Activated naive CD8-positive, alpha-beta T cell treated with anti-CD3 and anti-CD28 coated beads, Interleukin-2, amount 10 ng/mL, durations not matched to agents 7 days and 5 days (primary cell): Measurements from ENCODE around the gene GDPD5. TPM values are rescaled to one million over a fixed set of nuclear protein-coding genes. Genes with fewer than 3 reads are reported as not detected.

Experiments used
- ATAC-seq: fragments of 150-1000 bp; cut with Tn5 transposase; one replicate; pipeline ENCODE4 v1.10.0; 2021; ENCODE audit warnings: low read depth, moderate library complexity
- POLR2A ChIA-PET: fragments of 350-600 bp; sonication (Branson Sonifier 250); formaldehyde crosslinking; loops from one replicate; lab custom pipeline; 2021; ENCODE audit warnings: antibody characterized with exemption; lab: Charles Lee
- DNase-seq: peaks from one replicate; pipeline ENCODE4 v3.0.0; 2021
- H3K27ac Mint-ChIP-seq: one replicate; pipeline ENCODE4 v1.8.0; 2022; ENCODE audit warnings: mild to moderate bottlenecking, mixed read lengths
- H3K27me3 Mint-ChIP-seq: one replicate; pipeline ENCODE4 v1.8.0; 2022; ENCODE audit warnings: mild to moderate bottlenecking, moderate library complexity, mixed read lengths
- H3K36me3 Mint-ChIP-seq: one replicate; pipeline ENCODE4 v1.8.0; 2021; ENCODE audit warnings: mild to moderate bottlenecking, mixed read lengths
- H3K4me1 Mint-ChIP-seq: one replicate; pipeline ENCODE4 v1.8.0; 2021; ENCODE audit warnings: mixed read lengths
- H3K4me3 Mint-ChIP-seq: one replicate; pipeline ENCODE4 v1.8.0; 2022; ENCODE audit warnings: mild to moderate bottlenecking, moderate library complexity, mixed read lengths
- H3K9me3 Mint-ChIP-seq: one replicate; pipeline ENCODE4 v1.8.0; 2021; ENCODE audit warnings: mixed read lengths
- total RNA-seq, 2 experiments: library from RNA; stranded (reverse); gene quantifications; one replicate each; pipeline ENCODE4 v1.2.3, GENCODE V29; 2021

The GDPD5 gene
- total RNA-seq, 2 experiments from 2014 or later, result 35.7 to 38.4 TPM

DNA sequence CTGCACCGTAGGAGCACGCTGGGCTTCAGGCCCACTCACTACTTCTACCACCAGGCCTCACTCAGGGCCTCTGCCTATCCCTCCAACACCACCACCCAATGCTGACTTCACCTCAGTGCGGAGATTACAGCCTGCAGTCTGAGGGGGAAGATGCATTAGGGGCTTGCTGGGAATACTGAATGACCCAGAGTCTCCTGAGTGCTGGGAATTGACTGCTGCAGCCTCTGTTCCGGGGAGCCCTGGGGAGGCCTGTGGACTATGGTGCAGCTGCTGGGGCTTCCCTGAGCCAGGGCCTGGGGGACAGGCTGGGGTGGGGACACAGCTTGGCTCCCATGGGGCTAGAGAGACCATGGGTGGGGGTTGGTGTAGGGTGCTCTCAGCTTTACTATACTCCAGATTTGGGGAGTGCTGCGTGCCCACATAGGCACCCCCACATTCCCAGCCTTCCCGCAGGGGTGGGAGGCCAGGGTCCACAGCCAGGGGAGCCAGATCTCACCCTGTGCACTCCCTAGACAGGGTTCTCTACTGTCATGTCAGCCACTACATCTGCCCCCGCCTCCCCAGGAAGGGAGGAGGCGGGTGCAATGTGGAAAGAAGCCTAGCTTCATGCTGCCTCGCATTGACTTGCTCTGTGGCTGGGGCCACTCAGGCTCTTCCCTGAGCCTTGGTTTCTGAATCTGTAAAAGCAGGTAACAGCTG lies 44.4 kb downstream of the GDPD5 start:
- Mint-ChIP-seq H3K36me3 (peaks cover 4% of the 10 kb centered on the region), H3K27ac (no peak overlapping the region), H3K4me1 (peaks cover 6% of the 10 kb centered on the region), H3K4me3 (no peak overlapping the region), H3K9me3 (no peaks in the 10 kb centered on the region), H3K27me3 (no peaks in the 10 kb centered on the region)
- ATAC-seq (no peak), DNase-seq (no peak)
- POLR2A ChIA-PET, result no interaction called here

DNA sequence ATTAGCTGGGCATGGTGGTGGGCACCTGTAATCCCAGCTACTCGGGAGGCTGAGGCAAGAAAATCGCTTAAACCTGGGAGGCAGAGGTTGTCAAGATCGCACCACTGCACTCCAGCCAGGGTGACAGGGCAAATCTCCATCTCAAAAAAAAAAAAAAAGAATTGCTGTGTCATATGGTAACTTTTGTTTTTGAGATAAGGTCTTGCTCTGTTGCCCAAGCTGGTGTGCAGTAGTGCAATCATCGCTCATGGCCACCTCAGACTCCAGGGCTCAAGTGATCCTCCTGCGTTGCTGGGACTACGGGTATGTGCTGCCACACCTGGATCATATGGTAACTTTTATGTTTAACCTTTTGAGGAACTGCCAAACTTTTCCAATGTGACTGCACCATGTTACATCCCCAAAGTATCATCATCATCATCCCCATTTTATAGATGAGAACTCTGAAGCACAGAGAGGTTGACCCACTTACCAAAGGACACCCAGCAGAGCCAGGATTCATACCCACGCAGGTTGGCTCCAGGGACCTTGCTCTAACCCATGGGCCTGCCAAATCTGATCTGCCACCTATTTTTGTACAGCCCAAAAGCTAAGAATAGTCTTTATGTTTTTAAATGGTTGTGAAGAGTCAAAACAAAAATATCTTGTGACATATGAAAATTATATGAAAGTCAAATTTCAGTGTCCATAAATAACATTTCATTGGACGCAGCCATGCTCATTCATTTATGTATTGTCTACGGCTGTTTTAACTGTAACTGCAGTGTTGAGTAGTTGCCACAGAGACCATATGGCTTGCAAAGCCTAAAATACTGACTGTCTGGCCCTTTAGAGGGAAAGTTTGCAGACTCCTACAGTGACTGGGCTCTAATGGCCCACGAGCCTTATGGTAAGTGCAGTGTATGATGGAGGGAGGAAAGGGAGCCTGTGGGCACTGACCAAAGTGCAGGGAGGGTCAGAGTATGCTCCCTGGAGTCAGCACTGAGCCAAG lies 45.3 kb downstream of the GDPD5 start:
- peaks cover 4% of the 10 kb centered on the region for H3K36me3 Mint-ChIP-seq
- H3K4me3 Mint-ChIP-seq, result no peak overlapping the region
- DNase-seq (no peak), ATAC-seq (no peak)
- no peaks in the 10 kb centered on the region for H3K9me3 Mint-ChIP-seq
- POLR2A ChIA-PET, result no interaction called here
- peaks cover 14% of the 10 kb centered on the region for H3K4me1 Mint-ChIP-seq
- no peak overlapping the region for H3K27ac Mint-ChIP-seq
- no peaks in the 10 kb centered on the region for H3K27me3 Mint-ChIP-seq

DNA sequence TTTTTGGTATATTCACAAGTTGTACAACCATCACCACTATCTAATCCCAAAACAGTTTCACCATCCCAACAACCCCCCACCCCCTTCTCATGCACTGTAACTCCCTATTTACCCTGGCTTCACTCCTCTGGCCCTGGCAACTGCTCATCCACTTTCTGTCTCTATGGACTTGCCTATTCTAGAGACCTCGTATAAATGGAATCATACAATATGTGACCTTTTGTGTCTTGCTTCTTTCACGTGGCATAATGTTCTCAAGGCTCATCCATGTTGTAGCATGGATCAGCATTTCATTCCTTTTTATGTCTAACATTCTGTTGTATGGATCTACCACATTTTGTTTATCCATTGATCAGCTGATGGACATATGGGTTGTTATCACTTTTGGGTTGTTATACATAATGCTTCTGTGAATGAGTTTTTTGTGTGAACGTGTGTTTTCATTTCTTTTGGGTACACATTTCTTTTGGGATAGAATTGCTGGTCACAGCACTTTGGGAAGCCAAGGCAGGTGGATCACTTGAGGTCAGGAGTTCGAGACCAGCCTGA lies 46.1 kb downstream of the GDPD5 start:
- POLR2A ChIA-PET, result no interaction called here
- DNase-seq (no peak), ATAC-seq (no peak)
- H3K36me3 Mint-ChIP-seq, result peaks cover 5% of the 10 kb centered on the region
- H3K4me1 Mint-ChIP-seq, result peaks cover 22% of the 10 kb centered on the region
- H3K27ac Mint-ChIP-seq, result peak overlapping the region; percentile 1
- H3K27me3 Mint-ChIP-seq, result no peaks in the 10 kb centered on the region
- H3K4me3 Mint-ChIP-seq, result no peak overlapping the region
- H3K9me3 Mint-ChIP-seq, result no peaks in the 10 kb centered on the region

- POLR2A ChIA-PET, result no interaction called here
- H3K36me3 Mint-ChIP-seq, result peaks cover 5% of the 10 kb centered on the region
- H3K9me3 Mint-ChIP-seq, result no peaks in the 10 kb centered on the region
- ATAC-seq, result no peak
- peaks cover 23% of the 10 kb centered on the region for H3K4me1 Mint-ChIP-seq
- no peak overlapping the region for H3K27ac Mint-ChIP-seq
- H3K27me3 Mint-ChIP-seq, result no peaks in the 10 kb centered on the region
- no peak overlapping the region for H3K4me3 Mint-ChIP-seq
- no peak for DNase-seq
These were observed 46.8 kb downstream of the GDPD5 start for GRCh38 chr11:75478783-75479596.

DNA sequence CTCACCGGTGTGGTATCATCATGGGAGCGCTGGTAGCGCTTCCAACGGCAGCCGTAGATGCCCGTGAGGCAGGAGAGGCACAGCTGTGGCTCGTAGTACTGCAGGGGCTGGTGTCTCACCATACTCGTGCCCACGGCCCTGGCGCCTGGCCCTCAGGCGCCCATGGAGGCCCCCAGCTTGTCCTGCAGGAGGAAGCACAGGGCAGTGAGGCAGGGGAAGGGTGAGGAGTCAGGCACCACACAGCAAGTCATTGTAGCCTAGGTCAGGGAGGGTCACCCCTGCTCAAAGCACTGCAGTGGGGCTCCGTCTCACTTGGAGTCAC lies 48.2 kb downstream of the GDPD5 start:
- H3K4me3 Mint-ChIP-seq, result no peak overlapping the region
- H3K9me3 Mint-ChIP-seq, result no peaks in the 10 kb centered on the region
- H3K4me1 Mint-ChIP-seq, result peaks cover 23% of the 10 kb centered on the region
- peaks cover 5% of the 10 kb centered on the region for H3K36me3 Mint-ChIP-seq
- POLR2A ChIA-PET, result interaction anchor here (1.4 to 3.4 kb wide), 2 partner anchors 48 to 78 kb away, joined by 5 to 21 read pairs; partner anchors contain the start of genes GDPD5 and RPS3
- peaks cover 2% of the 10 kb centered on the region for H3K27me3 Mint-ChIP-seq
- DNase-seq, result no peak
- no peak for ATAC-seq
- H3K27ac Mint-ChIP-seq, result peak overlapping the region; percentile 85

GRCh38 chr11:75476739-75477613 lies 48.8 kb downstream of the GDPD5 start:
- Mint-ChIP-seq H3K9me3 (no peaks in the 10 kb centered on the region), H3K4me1 (peaks cover 23% of the 10 kb centered on the region), H3K27ac (peak overlapping the region; percentile 85), H3K4me3 (no peak overlapping the region), H3K27me3 (peaks cover 2% of the 10 kb centered on the region), H3K36me3 (peaks cover 5% of the 10 kb centered on the region)
- POLR2A ChIA-PET, result interaction anchor here (0.7 to 3.4 kb wide), 4 partner anchors 18 to 536 kb away, joined by 5 to 21 read pairs (median 6); partner anchors contain the start of genes GDPD5 and RPS3
- no peak for ATAC-seq
- DNase-seq, result no peak

GRCh38 chr11:75475767-75476650 lies 49.7 kb downstream of the GDPD5 start:
- ATAC-seq (peak; percentile 96), DNase-seq (no peak)
- H3K4me3 Mint-ChIP-seq, result peak overlapping the region; percentile 88
- H3K27ac Mint-ChIP-seq, result peak overlapping the region; percentile 99
- peaks cover 23% of the 10 kb centered on the region for H3K4me1 Mint-ChIP-seq
- POLR2A ChIA-PET, result interaction anchor here (0.8 to 3.4 kb wide), 10 partner anchors 14 to 135 kb away, joined by 3 to 21 read pairs (median 4); partner anchors contain the start of genes GDPD5 and RPS3
- H3K9me3 Mint-ChIP-seq, result no peaks in the 10 kb centered on the region
- H3K27me3 Mint-ChIP-seq, result peaks cover 2% of the 10 kb centered on the region
- H3K36me3 Mint-ChIP-seq, result peaks cover 5% of the 10 kb centered on the region

DNA sequence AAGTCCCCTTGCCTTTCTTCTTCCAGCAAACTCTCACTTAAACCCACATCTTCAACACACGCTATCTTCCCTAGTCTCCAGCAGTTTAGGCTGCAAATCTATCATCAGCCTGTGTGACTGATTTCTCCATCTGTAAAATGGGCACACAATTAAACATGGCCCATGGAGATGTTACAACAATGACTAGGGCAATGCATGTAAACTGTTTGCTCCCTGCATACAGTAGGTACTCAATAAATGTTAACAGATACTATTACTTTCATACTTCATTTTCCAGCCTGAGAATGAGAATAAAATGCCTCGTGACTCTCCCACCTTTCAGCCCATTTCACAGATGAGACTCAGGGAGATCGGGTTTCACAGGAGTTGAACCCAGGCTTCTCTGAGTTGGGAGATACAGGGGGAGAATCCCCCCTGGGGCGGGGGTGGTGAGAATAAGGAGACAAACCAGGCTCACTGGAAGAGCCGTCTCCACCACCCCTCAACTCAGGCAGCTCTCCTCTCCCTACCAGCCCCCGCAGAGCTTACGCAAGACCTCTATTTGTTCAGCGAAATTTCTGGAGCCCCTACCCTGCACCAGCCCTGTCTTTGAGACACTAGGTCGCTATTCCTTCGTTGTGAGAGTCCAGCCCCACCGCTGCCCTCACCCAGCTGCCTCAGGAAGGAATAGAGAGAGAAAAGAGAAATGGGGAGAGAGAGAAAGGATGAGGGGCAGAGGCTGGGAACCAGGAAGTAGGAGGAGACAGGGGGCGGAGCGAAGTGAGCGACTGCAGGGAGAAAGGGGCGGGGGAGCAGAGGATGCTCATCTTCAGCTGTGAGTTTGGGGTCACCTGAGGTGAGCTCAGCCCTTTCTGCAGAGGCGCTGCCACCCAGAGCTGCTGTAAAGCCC lies 50.6 kb downstream of the GDPD5 start:
- Mint-ChIP-seq H3K4me1 (peaks cover 23% of the 10 kb centered on the region), H3K36me3 (peaks cover 5% of the 10 kb centered on the region), H3K9me3 (no peaks in the 10 kb centered on the region), H3K27ac (peak overlapping the region; percentile 99), H3K4me3 (peak overlapping the region; percentile 88), H3K27me3 (peaks cover 2% of the 10 kb centered on the region)
- ATAC-seq (peak; percentile 83), DNase-seq (peak; percentile 82)
- POLR2A ChIA-PET, result interaction anchor here (0.8 to 3.4 kb wide), 9 partner anchors 15 to 134 kb away, joined by 3 to 21 read pairs (median 3); partner anchors contain the start of gene GDPD5

DNA sequence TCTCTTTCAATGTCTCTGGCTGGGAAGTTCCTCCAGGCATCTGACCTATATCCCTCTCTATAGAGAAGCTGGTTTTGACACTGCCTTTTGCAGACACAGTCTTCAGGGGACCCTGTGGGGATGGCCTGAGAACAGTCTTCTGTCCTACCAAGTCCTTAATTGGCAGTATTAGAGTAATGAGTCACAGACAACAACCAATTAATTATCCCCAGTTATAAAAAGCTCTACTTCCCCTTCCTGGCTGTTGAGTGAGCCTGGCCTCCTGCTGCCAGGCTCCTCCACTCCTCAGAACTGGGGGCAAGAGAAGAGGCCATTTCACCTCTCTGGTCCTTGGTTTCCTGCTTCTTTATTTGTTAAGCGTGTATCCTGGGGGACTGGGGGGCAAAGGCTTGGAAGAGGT lies 51.5 kb downstream of the GDPD5 start:
- Mint-ChIP-seq H3K9me3 (no peaks in the 10 kb centered on the region), H3K36me3 (peaks cover 1% of the 10 kb centered on the region), H3K4me1 (peaks cover 23% of the 10 kb centered on the region), H3K27me3 (peaks cover 2% of the 10 kb centered on the region), H3K4me3 (no peak overlapping the region), H3K27ac (no peak overlapping the region)
- POLR2A ChIA-PET, result interaction anchor here (3.4 kb wide), 1 partner anchor 51 kb away, joined by 21 read pairs; the partner anchor contains the start of gene GDPD5
- ATAC-seq (no peak), DNase-seq (no peak)

- Mint-ChIP-seq H3K9me3 (no peaks in the 10 kb centered on the region), H3K27me3 (peaks cover 4% of the 10 kb centered on the region), H3K36me3 (peaks cover 1% of the 10 kb centered on the region), H3K27ac (no peak overlapping the region), H3K4me1 (peaks cover 23% of the 10 kb centered on the region), H3K4me3 (no peak overlapping the region)
- ATAC-seq (no peak), DNase-seq (no peak)
- POLR2A ChIA-PET, result no interaction called here
These were observed 52.1 kb downstream of the GDPD5 start for GRCh38 chr11:75473684-75474083.
